IMR-90 (cell line): ENCODE measurements around the gene GTF2F2. TPM values are rescaled to one million over a fixed set of nuclear protein-coding genes. Genes with fewer than 3 reads are reported as not detected.

Experiments
- ATAC-seq: fragments of 200-7000 bp; cut with Tn5 transposase; 2 replicates; pipeline ENCODE4 v1.9.1; 2020; ENCODE audit warnings: low read depth, mild to moderate bottlenecking, moderate library complexity
- BruUV-seq: library from RNA; stranded (reverse); fragments of 400-500 nt; replicated peaks from 2 replicates; lab custom pipeline; 2021; lab: Mats Ljungman, UMichigan
- CTCF ChIA-PET: fragments of 300-600 bp; formaldehyde crosslinking; extraction: SDS; loops from one replicate; lab custom pipeline; 2021; ENCODE audit warnings: antibody characterized with exemption; lab: Yijun Ruan, JAX
- POLR2A ChIA-PET: fragments of 300-600 bp; sonication (Branson Sonifier 250); formaldehyde crosslinking; loops from one replicate; lab custom pipeline; 2022; ENCODE audit warnings: antibody characterized with exemption; ENCODE audit not compliant: unreplicated experiment; lab: Charles Lee
- DNase-seq: peaks from one replicate; pipeline ENCODE4 v3.0.0; 2013
- H2AFZ ChIP-seq: replicated peaks from 2 replicates; pipeline ENCODE3; 2013; ENCODE audit warnings: low read length, mild to moderate bottlenecking; ENCODE audit not compliant: poor library complexity
- H2AK5ac ChIP-seq: 2 replicates; pipeline ENCODE4 v1.6.1; 2013; ENCODE audit warnings: low read depth, low read length, inconsistent platforms
- H2AK9ac ChIP-seq: replicated peaks from 2 replicates; pipeline ENCODE3; 2013; ENCODE audit warnings: mild to moderate bottlenecking, low read depth, low read length, moderate library complexity; ENCODE audit not compliant: poor library complexity
- H2BK120ac ChIP-seq: 2 replicates; pipeline ENCODE4 v1.6.1; 2013; ENCODE audit warnings: low read depth, low read length, inconsistent platforms
- H2BK15ac ChIP-seq: 3 replicates; pipeline ENCODE4 v1.6.1; 2013; ENCODE audit warnings: low read depth, low read length, inconsistent platforms
- H2BK20ac ChIP-seq: 2 replicates; pipeline ENCODE4 v1.6.1; 2013; ENCODE audit warnings: low read depth, mild to moderate bottlenecking, inconsistent platforms, low read length, moderate library complexity
- H2BK5ac ChIP-seq: 2 replicates; pipeline ENCODE4 v1.6.1; 2013; ENCODE audit warnings: mild to moderate bottlenecking, low read depth, low read length, inconsistent platforms; ENCODE audit not compliant: poor library complexity, severe bottlenecking
- H3K14ac ChIP-seq: replicated peaks from 2 replicates; pipeline ENCODE4 v1.6.1; 2013; ENCODE audit warnings: low read depth, low read length, inconsistent platforms
- H3K18ac ChIP-seq: 2 replicates; pipeline ENCODE4 v1.6.1; 2013; ENCODE audit warnings: low read depth, low read length, control low read depth
- H3K23ac ChIP-seq: 2 replicates; pipeline ENCODE4 v1.6.1; 2013; ENCODE audit warnings: low read depth, low read length, inconsistent platforms
- H3K27ac ChIP-seq: 2 replicates; pipeline ENCODE4 v1.5.1; 2013; ENCODE audit warnings: mild to moderate bottlenecking, control low read depth, low read length; ENCODE audit not compliant: insufficient read depth
- H3K27me3 ChIP-seq: 2 replicates; pipeline ENCODE4 v1.6.1; 2013; ENCODE audit warnings: low read length; ENCODE audit not compliant: control insufficient read depth, insufficient read depth
- H3K36me3 ChIP-seq: 2 replicates; pipeline ENCODE4 v1.6.1; 2013; ENCODE audit warnings: low read length, mixed read lengths; ENCODE audit not compliant: control insufficient read depth, insufficient read depth
- H3K4ac ChIP-seq: 2 replicates; pipeline ENCODE4 v1.6.1; 2013; ENCODE audit warnings: low read depth, low read length, inconsistent platforms
- H3K4me1 ChIP-seq: 2 replicates; pipeline ENCODE4 v1.6.1; 2013; ENCODE audit warnings: low read length, mixed read lengths; ENCODE audit not compliant: control insufficient read depth, insufficient read depth
- H3K4me2 ChIP-seq: 2 replicates; pipeline ENCODE4 v1.6.1; 2013; ENCODE audit warnings: low read depth, mild to moderate bottlenecking, control low read depth, low read length, moderate library complexity
- H3K4me3 ChIP-seq: 2 replicates; pipeline ENCODE4 v1.5.1; 2013; ENCODE audit warnings: low read depth, mild to moderate bottlenecking, control low read depth, low read length, moderate library complexity; ENCODE audit not compliant: insufficient read depth
- H3K56ac ChIP-seq: 2 replicates; pipeline ENCODE4 v1.6.1; 2013; ENCODE audit warnings: low read length, inconsistent platforms; ENCODE audit not compliant: insufficient read depth; ENCODE audit errors: extremely low read depth
- H3K79me1 ChIP-seq, 2 experiments: 2 replicates each; pipeline ENCODE4 v1.6.1; 2013; ENCODE audit warnings: low read length in 2 of 2, inconsistent platforms in 1 of 2, low read depth in 1 of 2
- H3K9ac ChIP-seq: 2 replicates; pipeline ENCODE4 v1.6.1; 2013; ENCODE audit warnings: low read depth, low read length, control low read depth
- H3K9me1 ChIP-seq: 2 replicates; pipeline ENCODE4 v1.6.1; 2013; ENCODE audit warnings: low read length, inconsistent platforms; ENCODE audit not compliant: insufficient read depth
- H3K9me3 ChIP-seq: 2 replicates; pipeline ENCODE4 v1.6.1; 2013; ENCODE audit warnings: low read length; ENCODE audit not compliant: control insufficient read depth, insufficient read depth
- H4K20me1 ChIP-seq: 2 replicates; pipeline ENCODE4 v1.6.1; 2013; ENCODE audit warnings: low read length, inconsistent platforms; ENCODE audit not compliant: insufficient read depth
- H4K5ac ChIP-seq: 2 replicates; pipeline ENCODE4 v1.6.1; 2013; ENCODE audit warnings: mild to moderate bottlenecking, low read depth, low read length, control low read depth
- H4K8ac ChIP-seq, 2 experiments: 2 replicates each; pipeline ENCODE4 v1.6.1; 2013; ENCODE audit warnings: low read depth in 2 of 2, low read length in 2 of 2, control low read depth in 1 of 2, inconsistent platforms in 1 of 2
- H4K91ac ChIP-seq: 2 replicates; pipeline ENCODE4 v1.6.1; 2013; ENCODE audit warnings: low read depth, low read length, inconsistent platforms; ENCODE audit not compliant: insufficient read depth
- BHLHE40 ChIP-seq: fragments of 150-350 bp; IDR thresholded peaks from 2 replicates; pipeline ENCODE4 v1.6.1; 2016; ENCODE audit warnings: mild to moderate bottlenecking, low read depth, low read length
- CEBPB ChIP-seq: IDR thresholded peaks from 2 replicates; pipeline ENCODE4 v1.6.1; 2012; ENCODE audit warnings: low read depth, low read length, improper control_type of control experiment
- CHD1 ChIP-seq: IDR thresholded peaks from 2 replicates; pipeline ENCODE4 v1.6.1; 2012; ENCODE audit warnings: low read depth, low read length, improper control_type of control experiment
- CTCF ChIP-seq: conservative IDR thresholded peaks from 2 replicates; pipeline ENCODE4 v1.5.1; 2012; ENCODE audit warnings: mild to moderate bottlenecking, low read depth, low read length, improper control_type of control experiment
- ELK1 ChIP-seq: fragments of 150-350 bp; IDR thresholded peaks from 2 replicates; pipeline ENCODE4 v1.6.1; 2016; ENCODE audit warnings: low read depth, mild to moderate bottlenecking, low read length, moderate library complexity, borderline replicate concordance
- FOS ChIP-seq: fragments of 150-350 bp; IDR thresholded peaks from 2 replicates; pipeline ENCODE4 v1.6.1; 2016; ENCODE audit warnings: low read depth, low read length
- MAFK ChIP-seq: IDR thresholded peaks from 2 replicates; pipeline ENCODE4 v1.6.1; 2012; ENCODE audit warnings: low read depth, low read length, improper control_type of control experiment
- MAZ ChIP-seq: IDR thresholded peaks from 2 replicates; pipeline ENCODE4 v1.6.1; 2012; ENCODE audit warnings: low read depth, mild to moderate bottlenecking, low read length, improper control_type of control experiment, moderate library complexity, borderline replicate concordance
- MXI1 ChIP-seq: IDR thresholded peaks from 2 replicates; pipeline ENCODE4 v1.6.1; 2012; ENCODE audit warnings: low read depth, mild to moderate bottlenecking, low read length, moderate library complexity, borderline replicate concordance
- NFE2L2 ChIP-seq: fragments of 150-350 bp; IDR thresholded peaks from 2 replicates; pipeline ENCODE4 v1.6.1; 2016; ENCODE audit warnings: low read depth, mild to moderate bottlenecking, low read length
- POLR2A ChIP-seq: IDR thresholded peaks from 2 replicates; pipeline ENCODE4 v1.6.1; 2012; ENCODE audit warnings: mild to moderate bottlenecking, low read depth, low read length
- RAD21 ChIP-seq: IDR thresholded peaks from 2 replicates; pipeline ENCODE4 v1.6.1; 2012; ENCODE audit warnings: low read length, improper control_type of control experiment
- RCOR1 ChIP-seq: IDR thresholded peaks from 2 replicates; pipeline ENCODE4 v1.6.1; 2012; ENCODE audit warnings: mild to moderate bottlenecking, low read length, improper control_type of control experiment; ENCODE audit not compliant: insufficient replicate concordance
- RFX5 ChIP-seq: IDR thresholded peaks from 2 replicates; pipeline ENCODE4 v1.8.0; 2012; ENCODE audit warnings: low read depth, mild to moderate bottlenecking, low read length, moderate library complexity
- SMC3 ChIP-seq: fragments of 150-350 bp; IDR thresholded peaks from 2 replicates; pipeline ENCODE4 v1.6.1; 2016; ENCODE audit warnings: low read depth, mild to moderate bottlenecking, antibody characterized with exemption, low read length, moderate library complexity
- USF2 ChIP-seq: fragments of 150-350 bp; IDR thresholded peaks from 2 replicates; pipeline ENCODE4 v1.6.1; 2017; ENCODE audit warnings: mild to moderate bottlenecking, antibody characterized with exemption, low read length, low read depth
- WGBS, 2 experiments: methylation state at CpG; one replicate each; pipeline versions ENCODE4 v1.1.5 to v1.1.7; 2013; ENCODE audit warnings: missing lambda C conversion rate in 2 of 2; ENCODE audit not compliant: insufficient read length in 1 of 2; ENCODE audit errors: extremely low coverage in 2 of 2; 5-methylcytosine and 5-hydroxymethylcytosine counted together
- dilution Hi-C: fragments of 300-500 bp; cut with HindIII; formaldehyde crosslinking; loops from one replicate; pipeline ENCODE4 v1.14.3; 2018; ENCODE audit warnings: low sequenced_read_pairs; ENCODE audit not compliant: unreplicated experiment
- in situ Hi-C: fragments of 300-500 bp; cut with MboI; formaldehyde crosslinking; loops from 3 replicates; pipeline ENCODE4 v1.14.3; 2019; ENCODE audit warnings: low sequenced_read_pairs, inconsistent platforms, mixed read lengths
- intact Hi-C: fragments of 100-400 bp; cut with micrococcal nuclease; formaldehyde crosslinking; loops from 2 replicates; pipeline ENCODE4 v1.10.0; 2022
- polyA plus RNA-seq, 3 experiments: library from polyadenylated mRNA; depleted of rRNA; stranded (reverse); fragments of >200 nt; gene quantifications; 2 replicates each; pipeline ENCODE4 v1.2.3, GENCODE V29; 2012; ENCODE audit warnings: low replicate concordance in 1 of 3
- total RNA-seq: library from RNA; depleted of rRNA; stranded (reverse); fragments of >200 nt; gene quantifications from 2 replicates; pipeline ENCODE4 v1.2.3, GENCODE V29; 2012

The GTF2F2 gene
- total and polyA plus RNA-seq, 2 of the 4 experiments (the other 2 are of a cell fraction): 16.5 to 21.0 TPM

GRCh38 chr13:45228002-45228401, 107.7 kb downstream of the GTF2F2 start:
- Histone ChIP-seq H3K18ac (no peak overlapping the region), H3K4me1 (no peaks in the 10 kb centered on the region; the same call in 1 of the 2 replicates), H2AFZ (no peak overlapping the region), H3K27me3 (no peaks in the 10 kb centered on the region), H3K23ac (no peak overlapping the region), H2BK15ac (no peak overlapping the region), H4K5ac (no peak overlapping the region), H3K9ac (no peak overlapping the region), H2AK9ac (no peak overlapping the region), H3K79me1 (peaks cover 18 to 40% of the 10 kb centered on the region in 2 experiments), H2AK5ac (no peak overlapping the region), H3K4ac (no peak overlapping the region), H3K27ac (no peak overlapping the region), H3K36me3 (0 out of 2 replicates have a peak, but pooled peaks cover 2% of the 10 kb centered on the region), H4K91ac (no peak overlapping the region), H2BK20ac (no peak overlapping the region), H3K56ac (no peak overlapping the region), H3K4me3 (no peak overlapping the region), H4K20me1 (no peaks in the 10 kb centered on the region), H3K4me2 (no peak overlapping the region), H4K8ac (no peak overlapping the region), H2BK5ac (no peak overlapping the region), H3K14ac (no peak overlapping the region), H2BK120ac (no peak overlapping the region), H3K9me1 (peaks cover 3% of the 10 kb centered on the region; the same call in 1 of the 2 replicates), H3K9me3 (no peaks in the 10 kb centered on the region)
- no peak for DNase-seq
- dilution Hi-C loops (no loop called here), intact Hi-C loops (no loop called here), in situ Hi-C loops (no loop called here)
- ChIA-PET CTCF (no interaction called here), POLR2A (no interaction called here)
- TF ChIP-seq RAD21 (no peak), FOS (no peak), BHLHE40 (no peak), MXI1 (no peak), ELK1 (no peak), CTCF (no peak), RCOR1 (no peak), USF2 (no peak), CHD1 (no peak), NFE2L2 (no peak), SMC3 (no peak), MAZ (no peak), CEBPB (no peak), POLR2A (no peak), MAFK (no peak), RFX5 (no peak)
- no peak for ATAC-seq
- WGBS, 2 experiments: no CpG with 5 or more reads among the region's 5 CpGs
- no TSS peak for BruUV-seq
